ENCODE measurements around the gene SLC5A10. TPM values are rescaled to one million over a fixed set of nuclear protein-coding genes. Genes with fewer than 3 reads are reported as not detected.

Gene SLC5A10
- total RNA-seq, 1 experiment from 2014 or later = not detected

DNA sequence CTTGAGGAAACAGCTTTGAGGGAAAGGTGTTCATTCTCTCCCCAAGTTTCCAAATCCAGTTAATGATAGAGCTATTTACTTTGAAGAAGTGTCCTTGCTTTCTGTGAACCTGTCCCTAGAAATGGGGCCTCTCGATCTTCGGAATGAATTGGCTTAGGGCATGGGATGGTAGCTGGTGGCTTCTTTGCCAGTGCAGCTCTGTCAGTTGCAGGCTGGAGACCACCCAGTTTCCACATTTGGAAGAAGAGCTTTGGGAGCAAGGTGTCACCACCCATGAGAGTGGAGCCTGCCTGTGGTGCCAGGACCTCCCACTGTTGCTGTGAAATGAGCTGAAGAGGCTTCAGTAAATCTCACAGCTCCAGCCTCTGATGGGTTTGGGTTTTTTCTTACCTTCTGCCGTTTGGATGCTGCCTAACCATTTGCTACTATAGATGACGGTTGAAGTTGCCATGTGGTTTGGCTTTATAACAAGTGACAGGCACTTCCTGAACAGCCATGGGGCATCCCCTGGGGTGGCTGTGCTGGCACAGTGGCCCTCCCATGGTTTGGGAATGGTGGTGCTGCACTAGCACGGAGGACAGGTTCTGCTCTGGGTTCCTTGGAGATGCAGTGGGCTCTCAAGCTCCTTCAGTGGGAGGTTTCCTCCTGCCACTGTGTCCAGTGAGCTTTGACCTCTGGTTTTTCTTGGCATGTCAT, 19.5 kb upstream of the SLC5A10 start:
- DNase-seq = no peak
- Histone ChIP-seq H3K9me3 (replicated peaks) (no peaks in the 10 kb centered on the region), H3K4me1 (no peaks in the 10 kb centered on the region), H3K27me3 (no peaks in the 10 kb centered on the region), H3K36me3 (peaks cover 41% of the 10 kb centered on the region), H3K4me3 (no peak overlapping the region), H3K27ac (no peak overlapping the region)

DNA sequence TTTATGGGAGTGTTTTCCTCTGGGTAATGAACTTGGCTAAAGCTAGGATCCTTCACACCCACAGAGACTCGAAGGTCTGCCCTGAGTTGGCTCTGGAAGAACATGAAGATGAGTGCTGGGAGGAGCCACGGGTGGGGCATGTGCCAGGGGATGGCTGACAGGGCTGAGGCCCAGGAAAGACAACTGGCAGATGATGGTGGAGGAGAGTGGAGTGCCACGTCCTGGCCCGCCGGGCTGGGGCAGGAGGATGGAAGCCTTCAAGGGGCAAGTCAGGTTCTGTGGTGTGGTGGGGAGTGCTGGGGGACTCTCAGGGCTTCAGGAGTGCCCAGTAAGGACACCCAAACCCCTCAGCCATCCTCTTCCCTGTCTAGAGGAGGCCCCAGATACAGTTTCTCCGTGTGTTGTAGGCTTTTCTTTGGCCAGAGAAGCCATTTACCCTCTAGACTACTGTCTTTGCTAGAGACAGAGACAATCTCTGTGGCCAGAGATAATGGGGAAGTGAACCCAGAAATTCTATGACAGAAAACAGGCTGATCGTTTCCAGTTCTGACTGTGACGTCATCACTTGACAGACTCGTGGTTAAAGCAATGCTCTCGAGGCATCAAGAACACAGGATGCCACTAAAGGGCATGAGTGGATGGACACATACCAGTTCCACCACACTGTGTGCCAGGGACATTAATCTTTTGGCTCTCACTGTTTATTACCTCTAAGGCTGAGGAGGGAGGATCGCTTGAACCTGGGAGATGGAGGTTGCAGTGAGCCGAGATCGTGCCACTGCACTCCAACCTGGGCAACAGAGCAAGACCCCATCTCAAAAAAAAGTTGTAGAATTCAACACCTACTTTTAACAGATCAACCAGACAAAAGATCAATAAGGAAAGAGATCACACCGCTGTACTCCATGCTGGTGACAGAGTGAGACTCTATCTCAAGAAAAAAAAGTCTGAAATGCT, 18.6 kb upstream of the SLC5A10 start:
- DNase-seq = no peak
- no peak overlapping the region for H3K27ac ChIP-seq
- H3K4me3 ChIP-seq = no peak overlapping the region
- H3K27me3 ChIP-seq = no peaks in the 10 kb centered on the region
- peaks cover 36% of the 10 kb centered on the region for H3K36me3 ChIP-seq
- no peaks in the 10 kb centered on the region for H3K9me3 ChIP-seq (replicated peaks)
- no peaks in the 10 kb centered on the region for H3K4me1 ChIP-seq

DNA sequence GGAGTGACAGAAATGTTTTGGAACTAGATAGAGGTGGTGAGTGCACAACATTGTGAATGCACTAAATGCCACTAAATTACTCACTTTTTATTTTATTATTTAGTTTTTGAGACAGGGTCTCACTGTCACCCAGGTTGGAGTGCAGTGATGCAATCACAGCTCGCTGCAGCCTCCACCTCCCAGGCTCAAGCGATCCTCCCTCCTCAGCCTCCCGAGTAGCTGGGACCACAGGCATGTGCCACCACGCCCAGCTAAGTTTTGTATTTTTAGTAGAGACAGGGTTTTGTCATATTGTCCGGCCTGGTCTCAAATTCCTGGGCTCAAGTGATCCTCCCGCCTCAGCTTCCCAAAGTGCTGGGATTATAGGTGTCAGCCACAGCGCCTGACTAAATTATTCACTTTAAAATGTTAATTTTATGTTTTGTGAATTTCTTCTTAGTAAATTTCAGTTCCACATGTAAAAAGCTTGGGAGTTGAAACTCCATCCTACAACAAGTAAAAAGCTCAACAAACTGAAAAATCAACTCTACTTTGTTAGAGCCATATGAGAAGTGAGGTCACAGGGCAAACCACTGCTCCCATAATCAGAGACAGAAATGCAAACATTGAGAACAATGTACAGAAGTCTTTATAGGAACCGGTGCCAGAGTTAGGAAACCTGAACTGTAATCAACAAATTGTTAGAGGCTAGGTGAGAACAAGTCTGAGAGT, 13.8 kb upstream of the SLC5A10 start:
- Histone ChIP-seq H3K9me3 (replicated peaks) (no peaks in the 10 kb centered on the region; the same call in 1 of the 2 replicates), H3K4me3 (no peak overlapping the region), H3K4me1 (no peaks in the 10 kb centered on the region), H3K27ac (no peak overlapping the region), H3K36me3 (no peaks in the 10 kb centered on the region), H3K27me3 (no peaks in the 10 kb centered on the region)
- no peak for DNase-seq

DNA sequence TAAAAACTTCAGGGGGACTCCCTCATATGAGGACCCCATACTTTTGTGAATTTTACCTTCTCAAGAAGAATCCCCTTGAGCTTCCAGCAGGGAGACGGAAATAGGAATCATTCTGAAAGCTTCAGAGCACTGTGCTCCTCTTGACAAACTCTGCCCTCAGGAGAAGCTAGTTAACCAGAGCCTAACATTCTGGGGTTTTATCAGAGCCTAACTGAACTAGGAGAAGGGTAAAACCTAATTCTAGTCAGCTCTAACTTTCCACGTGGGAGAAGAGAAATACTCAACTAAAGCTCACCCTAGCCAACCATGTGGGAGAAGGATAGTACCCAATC, 13.3 kb upstream of the SLC5A10 start:
- DNase-seq = no peak
- Histone ChIP-seq H3K4me1 (no peaks in the 10 kb centered on the region), H3K27me3 (no peaks in the 10 kb centered on the region), H3K9me3 (replicated peaks) (no peaks in the 10 kb centered on the region; the same call in 1 of the 2 replicates), H3K36me3 (no peaks in the 10 kb centered on the region), H3K4me3 (no peak overlapping the region), H3K27ac (no peak overlapping the region)

DNA sequence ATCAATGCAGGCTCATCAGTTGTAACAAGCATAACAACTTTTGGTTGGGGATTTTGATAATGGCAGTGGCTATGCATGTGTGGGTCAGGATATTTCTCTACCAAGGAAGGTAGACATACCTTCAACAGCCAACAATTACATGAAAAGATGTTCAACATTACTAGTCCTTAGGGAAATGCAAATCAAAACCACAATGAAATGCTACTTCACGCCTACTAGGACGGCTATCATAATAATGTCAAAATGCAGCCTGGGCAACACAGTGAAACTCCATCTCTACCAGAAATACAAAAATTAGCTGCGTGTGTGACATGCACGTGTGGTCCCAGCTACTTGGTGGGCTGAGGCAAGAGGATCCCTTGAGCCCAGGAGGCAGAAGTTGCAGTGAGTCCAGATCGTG, 7.3 kb upstream of the SLC5A10 start:
- Histone ChIP-seq H3K9me3 (replicated peaks) (no peaks in the 10 kb centered on the region; the same call in 1 of the 2 replicates), H3K36me3 (no peaks in the 10 kb centered on the region), H3K4me3 (no peak overlapping the region), H3K27me3 (no peaks in the 10 kb centered on the region; the same call in 1 of the 2 replicates), H3K27ac (no peak overlapping the region), H3K4me1 (no peaks in the 10 kb centered on the region)
- DNase-seq = no peak

DNA sequence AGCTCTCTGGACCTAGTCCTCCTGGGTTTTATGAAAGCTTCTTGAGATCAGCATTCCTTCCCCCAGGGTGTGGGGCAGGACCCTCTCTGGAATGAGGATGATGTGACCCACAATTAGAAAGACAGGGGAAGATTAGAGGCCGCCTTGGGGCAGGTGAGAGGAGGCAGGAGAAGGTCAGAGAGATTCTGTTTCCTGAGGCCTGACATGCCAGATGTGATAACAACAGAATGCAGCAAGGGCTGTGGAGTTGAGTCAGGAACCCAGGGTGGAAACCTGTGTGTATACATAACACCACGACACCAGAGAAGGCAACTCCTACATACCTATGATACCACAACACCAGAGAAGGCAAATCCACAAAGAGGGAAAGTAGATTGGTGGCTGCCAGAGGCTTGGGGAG, 5.4 kb upstream of the SLC5A10 start:
- Histone ChIP-seq H3K27ac (no peak overlapping the region), H3K27me3 (peaks cover 14% of the 10 kb centered on the region), H3K4me1 (no peaks in the 10 kb centered on the region), H3K4me3 (no peak overlapping the region), H3K9me3 (replicated peaks) (no peaks in the 10 kb centered on the region), H3K36me3 (no peaks in the 10 kb centered on the region)
- DNase-seq = no peak

DNA sequence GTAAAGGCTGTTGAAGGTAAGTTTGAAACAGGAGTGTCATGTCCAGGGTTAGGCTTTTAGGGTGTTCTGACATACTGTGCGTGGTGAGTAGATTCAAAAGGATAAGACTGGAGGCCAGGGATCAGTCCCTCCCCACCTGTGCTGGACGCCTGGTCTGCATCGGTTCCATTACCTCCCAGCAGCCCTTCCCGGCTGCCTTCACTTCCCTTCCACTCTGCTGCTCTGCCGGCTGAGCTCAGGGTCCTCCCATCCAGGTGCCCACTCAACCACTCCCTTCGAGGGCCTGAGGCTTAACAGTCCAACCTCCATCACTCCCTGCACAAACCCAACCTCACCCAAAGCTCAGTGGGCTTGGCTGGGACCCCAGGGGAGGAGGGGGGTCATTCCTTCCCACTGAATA, 4.1 kb upstream of the SLC5A10 start:
- Histone ChIP-seq H3K4me3 (no peak overlapping the region), H3K9me3 (replicated peaks) (no peaks in the 10 kb centered on the region), H3K27ac (no peak overlapping the region), H3K27me3 (peaks cover 19% of the 10 kb centered on the region), H3K4me1 (no peaks in the 10 kb centered on the region), H3K36me3 (no peaks in the 10 kb centered on the region)
- no peak for DNase-seq

DNA sequence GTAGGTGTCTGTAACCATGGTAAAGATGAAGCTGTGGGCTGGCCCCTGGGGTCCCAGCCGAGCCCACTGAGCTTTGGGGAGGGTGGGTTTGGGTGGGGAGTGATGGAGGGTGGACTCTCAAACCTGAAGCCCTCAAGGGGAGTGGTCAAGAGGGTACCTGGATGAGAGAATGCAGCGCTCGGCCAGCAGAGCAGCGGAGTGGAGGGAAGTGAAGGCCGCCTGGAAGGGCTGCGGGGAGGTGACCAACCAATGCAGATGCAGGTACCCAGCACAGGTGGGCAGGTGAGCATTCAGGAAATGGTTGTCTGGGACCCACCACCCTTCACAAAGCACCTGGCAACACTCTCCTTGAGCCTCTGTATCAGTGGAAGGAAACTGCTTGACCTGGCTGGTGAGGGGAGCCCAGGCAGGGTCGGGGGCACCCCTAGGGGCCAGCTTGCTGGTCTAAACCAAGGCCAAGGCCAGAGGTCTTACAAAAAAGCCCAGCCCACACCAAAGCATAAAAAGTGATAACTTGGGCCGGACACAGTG, 3.4 kb upstream of the SLC5A10 start:
- Histone ChIP-seq H3K27ac (no peak overlapping the region), H3K9me3 (replicated peaks) (no peaks in the 10 kb centered on the region), H3K4me1 (no peaks in the 10 kb centered on the region), H3K36me3 (no peaks in the 10 kb centered on the region), H3K4me3 (no peak overlapping the region), H3K27me3 (peaks cover 19% of the 10 kb centered on the region)
- no peak for DNase-seq

DNA sequence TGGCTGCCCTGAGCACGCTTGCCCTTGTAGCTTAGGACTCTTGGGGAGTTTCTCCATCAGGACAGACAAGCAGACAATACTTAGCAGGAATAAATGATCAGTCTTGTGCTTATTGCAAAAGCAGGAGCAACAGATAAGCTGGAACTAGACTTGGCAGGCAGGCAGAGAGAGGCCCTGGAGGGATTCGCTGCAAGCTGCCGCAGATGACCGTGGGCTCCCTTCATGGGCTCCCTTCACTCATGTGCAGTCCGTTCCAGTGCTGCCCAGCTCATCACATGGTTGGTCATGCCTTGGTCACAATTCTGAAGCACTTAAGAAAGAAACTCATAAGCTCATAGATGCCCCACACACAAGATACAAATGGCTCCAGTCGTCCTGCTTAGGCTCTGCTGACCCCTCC, 2.4 kb upstream of the SLC5A10 start:
- DNase-seq = no peak
- H3K36me3 ChIP-seq = no peaks in the 10 kb centered on the region
- no peak overlapping the region for H3K27ac ChIP-seq
- H3K4me3 ChIP-seq = no peak overlapping the region
- peaks cover 19% of the 10 kb centered on the region for H3K27me3 ChIP-seq
- H3K9me3 ChIP-seq (replicated peaks) = no peaks in the 10 kb centered on the region
- H3K4me1 ChIP-seq = no peaks in the 10 kb centered on the region

DNA sequence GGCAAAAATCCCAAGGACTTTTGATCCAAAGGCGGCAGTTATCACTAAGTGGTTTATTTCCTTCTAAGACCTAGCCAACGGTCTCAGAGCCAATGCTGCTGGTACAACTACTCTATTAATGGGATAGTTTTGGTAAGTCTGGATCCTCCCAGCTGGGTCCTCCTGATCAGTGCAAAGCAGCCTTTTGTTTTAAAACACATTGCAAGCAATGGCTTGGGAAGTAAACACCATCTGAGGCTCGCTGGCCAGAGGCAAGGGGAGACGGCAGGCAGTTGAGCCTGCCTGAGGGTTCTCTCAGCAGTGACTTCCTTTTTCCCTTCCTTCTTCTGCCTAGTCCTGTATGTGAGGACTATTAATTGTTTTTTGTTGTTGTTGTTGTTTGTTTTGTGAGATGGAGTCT, 1.6 kb upstream of the SLC5A10 start:
- Histone ChIP-seq H3K27me3 (peaks cover 19% of the 10 kb centered on the region), H3K27ac (no peak overlapping the region), H3K9me3 (replicated peaks) (no peaks in the 10 kb centered on the region), H3K4me3 (no peak overlapping the region), H3K4me1 (no peaks in the 10 kb centered on the region), H3K36me3 (no peaks in the 10 kb centered on the region)
- DNase-seq = no peak

DNA sequence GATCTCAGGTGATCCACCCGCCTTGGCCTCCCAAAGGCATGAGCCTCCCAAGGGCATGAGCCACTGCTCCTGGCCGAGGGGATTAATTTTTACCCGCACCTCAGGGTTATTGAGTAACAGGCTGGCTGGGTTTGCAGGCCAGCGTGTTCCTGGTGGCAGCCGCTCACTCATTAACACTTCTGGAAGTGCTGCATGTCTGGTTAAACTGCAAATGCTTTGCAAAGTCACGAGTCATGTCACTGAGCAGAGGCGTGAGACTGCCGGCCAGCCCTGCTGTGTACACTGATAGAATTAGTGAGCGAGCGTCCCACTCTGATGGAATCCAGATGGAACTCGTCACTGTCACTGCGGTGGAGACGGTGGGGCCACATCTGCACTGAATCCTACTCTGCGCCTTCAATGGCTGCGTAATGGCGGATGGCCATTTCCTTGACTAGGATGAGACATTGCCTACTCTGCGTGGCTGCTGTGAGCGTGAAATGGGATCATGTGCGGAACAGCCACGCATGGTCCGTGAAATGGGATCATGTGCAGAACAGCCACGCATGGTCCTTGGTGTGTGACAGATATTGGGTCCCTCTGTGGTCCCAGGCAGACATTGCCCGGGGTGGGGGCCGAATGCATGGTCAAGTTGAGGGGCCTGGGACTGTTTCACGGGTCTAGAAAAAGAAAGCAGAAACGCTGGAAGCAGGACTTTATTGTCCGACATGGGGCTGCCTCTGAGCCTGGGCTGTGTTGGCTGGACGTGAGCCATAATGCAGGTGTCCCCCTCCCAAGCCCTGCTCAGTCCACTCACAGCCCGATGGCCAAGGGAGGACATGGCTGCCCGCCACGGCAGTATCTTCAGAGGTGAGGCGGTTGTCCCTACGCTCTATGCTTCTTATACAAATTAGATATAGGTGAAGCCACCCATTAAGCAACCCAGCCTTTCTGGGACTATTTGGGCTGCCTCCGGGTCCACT, 740 bp upstream of the SLC5A10 start:
- no peak for DNase-seq
- H3K4me1 ChIP-seq = no peaks in the 10 kb centered on the region
- no peaks in the 10 kb centered on the region for H3K9me3 ChIP-seq (replicated peaks)
- H3K27me3 ChIP-seq = peaks cover 19% of the 10 kb centered on the region
- H3K27ac ChIP-seq = no peak overlapping the region
- no peak overlapping the region for H3K4me3 ChIP-seq
- H3K36me3 ChIP-seq = no peaks in the 10 kb centered on the region

DNA sequence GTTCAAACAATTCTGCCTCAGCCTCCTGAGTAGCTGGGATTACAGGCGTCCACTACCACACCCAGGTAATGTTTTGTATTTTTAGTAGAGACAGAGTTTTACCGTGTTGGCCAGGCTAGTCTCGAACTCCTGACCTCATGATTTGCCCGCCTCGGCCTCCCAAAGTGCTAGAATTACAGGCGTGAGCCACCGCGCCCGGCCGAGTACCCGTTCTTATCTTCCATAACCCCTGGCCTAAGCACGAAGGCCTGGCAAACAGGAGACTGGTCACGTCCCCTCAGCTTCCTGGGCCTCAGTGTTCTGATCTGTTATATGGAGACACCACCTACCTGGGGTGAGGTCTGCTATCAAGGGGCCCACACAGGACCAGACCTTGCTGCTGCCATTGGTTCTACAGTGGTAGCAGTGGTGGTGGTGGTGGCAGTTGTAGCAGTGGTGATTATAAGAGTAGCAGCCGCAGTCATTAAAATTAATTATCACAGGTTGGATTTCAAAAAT, 1.3 kb downstream of the SLC5A10 start:
- Histone ChIP-seq H3K4me3 (no peak overlapping the region), H3K9me3 (replicated peaks) (no peaks in the 10 kb centered on the region), H3K4me1 (no peaks in the 10 kb centered on the region), H3K27me3 (peaks cover 19% of the 10 kb centered on the region), H3K36me3 (no peaks in the 10 kb centered on the region), H3K27ac (no peak overlapping the region)
- DNase-seq = no peak

DNA sequence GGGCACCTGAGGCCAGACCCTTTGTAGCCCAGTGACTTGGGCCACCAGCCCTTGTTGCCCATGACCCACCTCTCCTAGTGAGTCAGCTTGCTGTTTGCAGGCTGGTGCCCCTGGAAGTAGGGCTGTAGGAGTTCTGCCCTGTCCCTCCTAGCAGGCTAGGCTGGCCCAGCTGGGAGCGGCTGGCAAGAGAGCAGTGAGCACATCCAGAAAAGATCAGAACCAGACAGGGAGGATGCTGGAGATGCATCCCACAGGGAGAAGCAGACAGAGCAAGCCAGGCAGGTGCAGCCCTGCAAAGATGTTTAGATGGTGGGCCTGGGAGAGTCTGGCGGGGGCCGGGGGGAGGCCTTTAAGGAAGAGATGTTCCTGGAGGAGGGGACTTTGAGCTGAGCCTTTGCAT, 2.4 kb downstream of the SLC5A10 start:
- peaks cover under 1% of the 10 kb centered on the region; the same call in 1 of the 2 replicates for H3K4me1 ChIP-seq
- no peak overlapping the region for H3K4me3 ChIP-seq
- no peaks in the 10 kb centered on the region for H3K9me3 ChIP-seq (replicated peaks)
- peaks cover 19% of the 10 kb centered on the region for H3K27me3 ChIP-seq
- H3K27ac ChIP-seq = no peak overlapping the region
- no peaks in the 10 kb centered on the region for H3K36me3 ChIP-seq
- no peak for DNase-seq

DNA sequence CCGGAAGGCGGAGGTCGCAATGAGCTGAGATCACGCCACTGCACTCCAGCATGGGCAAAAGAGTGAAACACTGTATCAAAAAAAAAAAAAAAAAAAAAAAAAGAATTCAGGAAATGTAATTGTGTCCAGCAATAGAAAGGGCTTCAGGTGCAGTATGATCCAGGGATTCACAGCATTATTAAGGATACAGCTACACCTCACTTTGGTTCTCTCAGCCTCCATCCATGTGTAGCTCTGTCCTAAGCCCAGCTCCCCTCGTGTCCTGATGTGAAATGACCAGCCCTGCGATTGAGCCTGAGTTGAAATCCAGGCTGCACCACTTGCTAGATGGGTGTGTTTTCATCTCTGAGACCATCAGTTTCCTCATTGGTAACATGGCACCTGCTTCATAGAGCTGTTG, 3.0 kb downstream of the SLC5A10 start:
- Histone ChIP-seq H3K4me3 (no peak overlapping the region), H3K9me3 (replicated peaks) (no peaks in the 10 kb centered on the region), H3K27me3 (peaks cover 16% of the 10 kb centered on the region), H3K36me3 (no peaks in the 10 kb centered on the region), H3K27ac (no peak overlapping the region), H3K4me1 (peaks cover 3% of the 10 kb centered on the region; the same call in 1 of the 2 replicates)
- DNase-seq = no peak
